Common myeloid progenitor, CD34-positive (primary cell): ENCODE results near the gene FAR2.

Experiments
- CTCF ChIA-PET: fragments of 350-600 bp; sonication (Branson Sonifier 250); formaldehyde crosslinking; loops from one replicate; lab custom pipeline; 2021; ENCODE audit warnings: antibody characterized with exemption; lab: Charles Lee
- POLR2A ChIA-PET: fragments of 350-600 bp; sonication (Branson Sonifier 250); formaldehyde crosslinking; loops from one replicate; lab custom pipeline; 2021; ENCODE audit warnings: antibody characterized with exemption; lab: Charles Lee
- DNase-seq, 3 donors: peaks; one replicate each; pipeline versions ENCODE4 v3.0.0 to v3.0.0-alpha.2; 2013
- H3K27ac ChIP-seq, 2 experiments: 1 replicate in 1 of 2; 2 replicates in 1 of 2; pipeline ENCODE4 v1.7.0; 2013; ENCODE audit warnings: inconsistent platforms in 2 of 2, low read length in 2 of 2, mild to moderate bottlenecking in 2 of 2, low read depth in 1 of 2, moderate library complexity in 1 of 2; ENCODE audit not compliant: severe bottlenecking in 2 of 2, insufficient read depth in 1 of 2, poor library complexity in 1 of 2
- H3K27me3 ChIP-seq, 5 experiments: replicated peaks in 2 of 5; 1 replicate in 3 of 5; 2 replicates in 2 of 5; pipeline versions ENCODE4 v1.6.1 to v1.7.0; 2013; ENCODE audit warnings: low read length in 4 of 5, mild to moderate bottlenecking in 2 of 5, moderate library complexity in 2 of 5, inconsistent platforms in 1 of 5; ENCODE audit not compliant: insufficient read depth in 5 of 5, control insufficient read depth in 4 of 5
- H3K36me3 ChIP-seq, 4 experiments: 1 replicate in 2 of 4; 2 replicates in 2 of 4; pipeline versions ENCODE4 v1.6.1 to v1.7.0; 2013; ENCODE audit warnings: low read length in 3 of 4, control low read depth in 1 of 4, mild to moderate bottlenecking in 1 of 4; ENCODE audit not compliant: control insufficient read depth in 4 of 4, insufficient read depth in 4 of 4
- H3K4me1 ChIP-seq, 4 experiments: 1 replicate in 3 of 4; 2 replicates in 1 of 4; pipeline versions ENCODE4 v1.6.1 to v1.7.1; 2013; ENCODE audit warnings: low read length in 3 of 4, mild to moderate bottlenecking in 3 of 4, control low read depth in 1 of 4, inconsistent platforms in 1 of 4, moderate library complexity in 1 of 4; ENCODE audit not compliant: control insufficient read depth in 4 of 4, insufficient read depth in 4 of 4; ENCODE audit errors: control extremely low read depth in 1 of 4
- H3K4me3 ChIP-seq, 7 experiments: 1 replicate in 4 of 7; 2 replicates in 3 of 7; pipeline versions ENCODE4 v1.5.1 to v1.7.0; 2013; ENCODE audit warnings: mild to moderate bottlenecking in 7 of 7, low read length in 6 of 7, moderate library complexity in 6 of 7, inconsistent platforms in 2 of 7, low read depth in 2 of 7, control low read depth in 1 of 7; ENCODE audit not compliant: insufficient read depth in 4 of 7, control insufficient read depth in 1 of 7; ENCODE audit errors: extremely low read depth in 1 of 7
- H3K9me3 ChIP-seq, 5 experiments: 1 replicate in 4 of 5; 2 replicates in 1 of 5; pipeline versions ENCODE4 v1.6.1 to v1.7.1; 2013; ENCODE audit warnings: low read length in 4 of 5, mild to moderate bottlenecking in 2 of 5, inconsistent platforms in 1 of 5, low read depth in 1 of 5, moderate library complexity in 1 of 5; ENCODE audit not compliant: control insufficient read depth in 4 of 5, insufficient read depth in 2 of 5; ENCODE audit errors: control extremely low read depth in 1 of 5
- WGBS: methylation state at CpG from one replicate; pipeline ENCODE4 v1.1.5; 2013; ENCODE audit not compliant: insufficient coverage; 5-methylcytosine and 5-hydroxymethylcytosine counted together

Gene FAR2

DNA sequence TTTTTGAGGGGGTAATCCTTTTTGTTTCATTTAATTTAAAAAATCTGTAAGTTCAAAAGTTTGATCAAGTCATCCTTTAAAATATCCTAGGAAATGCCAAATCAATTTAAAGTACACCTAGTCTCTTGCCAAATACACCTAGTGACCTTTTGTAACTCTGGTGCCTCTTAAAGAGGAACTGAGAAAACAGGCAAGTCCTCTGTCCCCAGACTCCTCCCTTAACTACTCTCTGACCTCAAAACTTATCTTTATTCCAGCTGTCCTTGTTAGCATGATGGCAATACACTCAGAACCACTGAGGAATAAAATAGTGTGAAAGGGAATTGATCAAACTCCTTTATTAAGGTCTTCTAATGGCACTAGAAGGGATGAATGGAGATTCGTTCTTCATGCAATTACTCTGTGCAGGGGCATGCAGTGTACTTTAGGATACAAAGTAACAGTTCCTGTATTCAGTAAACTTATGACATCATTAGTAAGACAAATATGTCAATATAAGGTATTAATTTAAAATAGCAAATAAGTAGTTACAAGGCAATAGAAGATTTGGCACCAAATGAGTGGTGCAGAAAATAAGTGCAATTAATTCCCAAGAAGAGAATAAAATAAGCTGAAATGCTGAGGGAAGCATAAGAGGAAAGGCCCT is 3.3 kb downstream of the FAR2 start:
- CTCF ChIA-PET = interaction anchor here (0.7 to 1.5 kb wide), 5 partner anchors 9 to 123 kb away, joined by 3 to 5 read pairs (median 3); no protein-coding TSS in a partner anchor
- peaks cover 51 to 78% (median 72%) of the 10 kb centered on the region in 4 experiments for H3K4me1 ChIP-seq

DNA sequence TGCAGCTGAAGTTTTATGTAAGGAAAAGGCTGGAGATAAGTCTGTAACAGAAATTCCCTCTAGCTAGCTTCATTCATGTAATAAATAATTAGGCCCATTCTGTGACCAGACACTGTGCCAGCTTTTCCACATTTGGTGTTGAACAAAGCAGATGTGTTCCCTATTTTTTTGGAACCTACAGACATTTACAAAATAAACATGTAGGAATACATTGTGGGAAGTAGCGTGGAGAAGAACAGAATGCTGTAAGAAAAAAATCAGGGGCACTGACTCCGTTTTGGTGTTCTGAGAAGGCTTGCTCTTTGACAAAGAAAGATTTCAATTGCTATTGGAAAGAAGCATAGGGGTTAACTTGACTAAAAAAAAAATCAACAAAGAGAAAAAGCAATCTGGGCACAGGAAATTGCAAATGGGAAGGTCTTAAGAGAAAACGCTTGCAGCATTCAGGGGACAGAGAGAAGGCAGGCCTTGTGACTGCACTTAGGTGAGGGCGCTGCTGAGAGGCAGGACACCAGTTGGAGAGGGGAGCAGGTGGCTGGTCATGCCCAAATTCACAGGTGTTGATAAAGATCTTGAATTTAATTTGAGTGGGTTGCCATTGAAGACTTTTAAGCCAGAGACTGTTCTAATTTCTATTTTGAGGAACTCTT is 4.0 kb downstream of the FAR2 start:
- H3K27me3 ChIP-seq = no peaks in the 10 kb centered on the region

More for the DNA sequence above, 3.3 kb downstream of the FAR2 start:
- Histone ChIP-seq H3K4me3 (peak overlapping the region in 2 of 7 experiments; percentile 6 to 13), H3K27me3 (no peaks in the 10 kb centered on the region), H3K9me3 (no peaks in the 10 kb centered on the region), H3K27ac (peak overlapping the region; percentile 6 to 59), H3K36me3 (peaks cover 0 to 5% (median under 1%) of the 10 kb centered on the region in 4 experiments)
- WGBS = no CpG with 5 or more reads among the region's 1 CpG
- peak in 2 of 3 donors; percentile 81 to 89 for DNase-seq
- POLR2A ChIA-PET = interaction anchor here (0.5 to 1.1 kb wide), 2 partner anchors 13 to 40 kb away, joined by 3 read pairs; no protein-coding TSS in a partner anchor

DNA sequence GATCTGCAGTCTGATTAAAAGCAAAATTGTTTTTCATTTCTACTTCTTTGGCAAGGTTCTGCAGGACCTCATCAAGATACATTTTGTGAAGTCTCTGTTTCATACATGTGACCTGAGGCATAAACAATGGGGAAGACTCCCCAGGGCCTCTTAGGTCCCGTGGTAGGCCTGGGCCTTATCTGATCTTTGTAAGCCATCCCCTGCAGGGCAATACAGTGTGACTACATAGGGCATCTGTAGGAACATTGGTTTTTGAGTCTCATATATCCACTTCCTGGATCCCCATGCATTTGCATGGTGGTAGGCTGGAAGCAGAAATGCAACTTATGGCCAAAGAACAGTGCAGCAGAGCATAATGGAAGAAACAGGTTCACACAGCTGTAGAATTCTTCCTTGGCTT is 6.0 kb downstream of the FAR2 start:
- Histone ChIP-seq H3K27me3 (no peaks in the 10 kb centered on the region), H3K4me3 (no peak overlapping the region), H3K4me1 (peaks cover 64 to 92% (median 80%) of the 10 kb centered on the region in 4 experiments), H3K36me3 (peaks cover 0 to 5% (median 2%) of the 10 kb centered on the region in 4 experiments), H3K27ac (peak overlapping the region in 1 of 2 experiments; percentile 16), H3K9me3 (no peaks in the 10 kb centered on the region)
- CTCF ChIA-PET = interaction anchor here (0.9 to 2.5 kb wide), 6 partner anchors 8 to 125 kb away, joined by 3 to 10 read pairs (median 4); no protein-coding TSS in a partner anchor
- peak in 1 of 3 donors; percentile 39 for DNase-seq
- 78% methylated on average over 1 of the region's 1 CpG for WGBS
- POLR2A ChIA-PET = no interaction called here

More for the DNA sequence above, 4.0 kb downstream of the FAR2 start:
- peak overlapping the region in 1 of 2 experiments; percentile 59 for H3K27ac ChIP-seq
- H3K9me3 ChIP-seq = no peaks in the 10 kb centered on the region
- 40% methylated on average over 3 of the region's 4 CpGs for WGBS
- H3K36me3 ChIP-seq = peaks cover 0 to 5% (median 2%) of the 10 kb centered on the region in 4 experiments
- H3K4me3 ChIP-seq = peak overlapping the region in 4 of 7 experiments; percentile 12 to 52 (median 24)
- H3K4me1 ChIP-seq = peaks cover 51 to 80% (median 72%) of the 10 kb centered on the region in 4 experiments
- CTCF ChIA-PET = interaction anchor here (1.1 to 1.3 kb wide), 3 partner anchors 8 to 89 kb away, joined by 3 to 5 read pairs (median 4); no protein-coding TSS in a partner anchor
- peak in 2 of 3 donors; percentile 36 to 50 for DNase-seq
- POLR2A ChIA-PET = interaction anchor here (1.1 kb wide), 1 partner anchor 39 kb away, joined by 3 read pairs; no protein-coding TSS in a partner anchor

DNA sequence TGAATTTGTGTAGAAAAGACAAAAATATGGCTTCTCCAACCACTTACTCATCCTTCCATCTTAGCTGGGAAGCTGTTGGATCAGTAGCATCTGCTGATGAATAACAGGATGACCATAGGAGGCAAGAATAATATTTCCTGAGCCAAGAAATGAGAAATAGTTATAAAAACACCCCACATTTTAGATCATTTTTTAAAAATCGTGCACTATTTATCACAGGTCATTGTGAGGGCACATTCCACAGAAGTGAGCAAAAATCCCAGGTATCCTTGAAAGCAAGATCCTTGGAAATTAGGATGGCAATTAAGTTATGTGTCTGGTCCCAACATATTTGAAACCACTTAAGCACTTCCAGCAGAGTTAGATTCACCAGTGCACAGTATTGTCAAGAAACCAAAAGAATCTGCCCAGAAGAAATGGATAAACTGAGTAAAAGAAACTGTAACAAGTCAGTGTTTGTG is 8.4 kb downstream of the FAR2 start:
- CTCF ChIA-PET = no interaction called here
- DNase-seq = no peak
- H3K36me3 ChIP-seq = peaks cover 0 to 3% (median 0%) of the 10 kb centered on the region in 4 experiments
- H3K27me3 ChIP-seq = no peaks in the 10 kb centered on the region
- peaks cover 52 to 72% (median 63%) of the 10 kb centered on the region in 4 experiments for H3K4me1 ChIP-seq
- no CpG with 5 or more reads among the region's 1 CpG for WGBS
- H3K4me3 ChIP-seq = peak overlapping the region in 4 of 7 experiments; percentile 15 to 49 (median 30)
- no peaks in the 10 kb centered on the region for H3K9me3 ChIP-seq
- POLR2A ChIA-PET = no interaction called here
- peak overlapping the region; percentile 6 to 40 for H3K27ac ChIP-seq

DNA sequence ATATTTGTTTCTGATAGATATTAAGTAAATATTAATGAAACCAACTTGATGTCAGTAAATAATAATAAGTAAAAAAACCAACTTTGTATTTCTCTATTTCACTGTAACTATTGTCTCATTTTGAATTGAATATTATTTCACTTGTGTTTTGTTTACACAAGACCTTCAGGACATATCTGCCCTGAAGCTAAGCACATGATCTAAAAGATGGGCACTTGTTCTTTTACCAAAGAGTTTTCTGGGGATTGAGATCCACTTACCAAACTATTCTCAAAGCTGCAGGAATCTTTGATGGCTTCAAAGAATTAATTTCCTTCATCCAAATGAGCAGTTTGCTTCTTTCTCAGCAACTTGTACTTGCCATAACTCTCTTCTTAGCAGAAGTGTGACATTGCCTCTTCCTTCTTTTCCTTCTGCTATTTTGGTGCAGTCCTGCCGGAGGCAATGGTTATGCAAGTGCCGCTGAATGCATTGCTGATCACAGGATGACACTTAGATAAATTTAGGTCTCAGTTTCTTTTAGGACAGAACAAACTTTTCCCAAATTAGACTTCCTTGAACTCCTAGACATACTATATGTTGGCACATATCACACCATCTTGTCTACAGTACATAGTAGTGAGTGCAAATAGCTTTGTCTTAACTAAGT is 9.2 kb downstream of the FAR2 start:
- Histone ChIP-seq H3K36me3 (peaks cover 0 to 3% (median 0%) of the 10 kb centered on the region in 4 experiments), H3K9me3 (no peaks in the 10 kb centered on the region), H3K27me3 (no peaks in the 10 kb centered on the region), H3K4me3 (peak overlapping the region in 3 of 7 experiments; percentile 5 to 38 (median 28)), H3K4me1 (peaks cover 46 to 65% (median 60%) of the 10 kb centered on the region in 4 experiments), H3K27ac (peak overlapping the region; percentile 33 to 40)
- WGBS = 0% methylated on average over 2 of the region's 2 CpGs
- POLR2A ChIA-PET = interaction anchor here (1.1 to 1.4 kb wide), 2 partner anchors 85 to 124 kb away, joined by 3 to 4 read pairs; no protein-coding TSS in a partner anchor
- DNase-seq = peak; percentile 46 to 80 (median 71)
- CTCF ChIA-PET = interaction anchor here (0.8 to 1.8 kb wide), 2 partner anchors 12 to 119 kb away, joined by 4 to 5 read pairs; no protein-coding TSS in a partner anchor

DNA sequence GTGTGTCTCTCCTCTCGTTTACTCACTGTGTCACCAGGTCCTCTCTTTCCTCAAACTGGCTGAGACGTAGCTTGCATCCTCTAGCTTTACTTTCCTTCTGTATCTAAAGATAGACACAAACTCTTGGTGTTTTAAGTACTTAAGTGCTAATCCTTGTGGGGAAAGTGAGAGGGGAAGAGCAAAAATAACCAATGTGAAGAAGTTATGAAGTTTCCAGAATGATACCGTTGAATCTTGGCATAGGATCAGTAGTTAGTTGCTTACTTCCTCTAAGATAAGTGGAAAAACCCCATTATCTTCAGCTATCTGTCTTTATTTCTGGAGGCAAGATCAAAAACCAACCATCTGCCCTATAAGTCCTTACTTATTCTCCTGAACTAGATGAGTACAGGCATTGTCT is 10.6 kb downstream of the FAR2 start:
- Histone ChIP-seq H3K27ac (peak overlapping the region; percentile 10 to 77), H3K4me1 (peaks cover 35 to 68% (median 62%) of the 10 kb centered on the region in 4 experiments), H3K27me3 (no peaks in the 10 kb centered on the region), H3K4me3 (peak overlapping the region in 4 of 7 experiments; percentile 26 to 34 (median 29)), H3K36me3 (peaks cover 0 to 3% (median 0%) of the 10 kb centered on the region in 4 experiments), H3K9me3 (no peaks in the 10 kb centered on the region)
- ChIA-PET POLR2A (interaction anchor here (0.6 to 1.4 kb wide), 5 partner anchors 9 to 123 kb away, joined by 3 to 4 read pairs (median 3); partner anchors contain the start of gene FAR2), CTCF (interaction anchor here (0.9 to 1.8 kb wide), 8 partner anchors 8 to 146 kb away, joined by 3 to 6 read pairs (median 4); partner anchors contain the start of gene FAR2)
- WGBS = no CpG with 5 or more reads among the region's 3 CpGs
- peak in 2 of 3 donors; percentile 51 to 66 for DNase-seq
